Measurements from ENCODE around the gene THADA. TPM values are rescaled to one million over a fixed set of nuclear protein-coding genes. Genes with fewer than 3 reads are reported as not detected.

THADA gene
- total and polyA plus RNA-seq, 2 donors (not counting 3 experiments of a cell fraction or from before 2014, with no cell fraction given): 22.6 to 25.3 TPM

GRCh38 chr2:43265001-43265400 lies 330.8 kb downstream of the THADA start:
- Histone ChIP-seq H3K4me1 (ENCODE audit: control insufficient read depth, extremely low read depth, insufficient read depth, low read length) (peaks cover 15% of the 10 kb centered on the region), H2AFZ (ENCODE audit: low read depth, low read length) (no peak overlapping the region), H4K20me1 (replicated peaks; ENCODE audit: control insufficient read depth, extremely low read depth, insufficient read depth, low read length) (no peaks in the 10 kb centered on the region), H3K27ac (ENCODE audit: insufficient read depth, low read depth, low read length) (no peak overlapping the region), H3K9me3 (replicated peaks; ENCODE audit: control insufficient read depth, insufficient read depth, low read length) (no peaks in the 10 kb centered on the region), H3K4me3 (replicated peaks in 1 of 3; ENCODE audit: insufficient read depth in 1 of 3, low read depth in 1 of 3, low read length in 3 of 3) (no peak overlapping the region), H3K27me3 (ENCODE audit: control insufficient read depth in 2 of 2, insufficient read depth in 2 of 2, low read length in 2 of 2) (no peaks in the 10 kb centered on the region), H3K4me2 (ENCODE audit: insufficient read depth, low read length) (no peak overlapping the region), H3K36me3 (ENCODE audit: control insufficient read depth in 2 of 2, extremely low read depth in 1 of 2, insufficient read depth in 2 of 2, low read length in 2 of 2) (no peaks in the 10 kb centered on the region), H3K9ac (replicated peaks; ENCODE audit: extremely low read depth, insufficient read depth, low read length) (no peak overlapping the region), H3K9me1 (replicated peaks; ENCODE audit: control insufficient read depth, extremely low read depth, insufficient read depth, low read length) (no peaks in the 10 kb centered on the region), H3K79me2 (ENCODE audit: control insufficient read depth, insufficient read depth, low read length) (no peaks in the 10 kb centered on the region)
- no peak for DNase-seq (ENCODE audit: low read depth, low spot score)
- no peak for FAIRE-seq
- no peak for TF ChIP-seq POLR2AphosphoS5 (IDR thresholded peaks at IDR 0.05; ENCODE audit: insufficient read depth, low read depth, low read length)
- TF ChIP-seq MAX (IDR thresholded peaks at IDR 0.05; ENCODE audit: insufficient read depth, insufficient read length): no peak
- no peak for TF ChIP-seq JUN (IDR thresholded peaks at IDR 0.05; ENCODE audit: borderline replicate concordance, insufficient read depth, insufficient read length, low read depth)
- TF ChIP-seq FOS (IDR thresholded peaks at IDR 0.05; ENCODE audit: borderline replicate concordance, insufficient read depth, low read length): no peak
- no peak for TF ChIP-seq GATA2 (IDR thresholded peaks at IDR 0.05; ENCODE audit: insufficient read depth, insufficient read length, low read depth, low read length)
- TF ChIP-seq POLR2A (IDR thresholded peaks at IDR 0.05; ENCODE audit: low read depth, low read length): no peak
- TF ChIP-seq EZH2 (IDR thresholded peaks at IDR 0.05; ENCODE audit: borderline replicate concordance, low read depth, low read length, severe bottlenecking): no peak
- no peak for TF ChIP-seq MYC (IDR thresholded peaks at IDR 0.05; ENCODE audit: low read depth, low read length)
- TF ChIP-seq CTCF (IDR thresholded peaks at IDR 0.05; ENCODE audit: extremely low read depth in 1 of 2, insufficient read depth in 1 of 2, low read depth in 1 of 2, low read length in 2 of 2): no peak
- POLR2A ChIA-PET: no interaction called here
- CTCF ChIA-PET: interaction anchor here (1.2 to 1.3 kb wide), 3 partner anchors 12 to 162 kb away, joined by 3 to 4 read pairs (median 4); no protein-coding TSS in a partner anchor
- no TSS peak for BruUV-seq (replicated peaks)
- dilution Hi-C loops (cut with MboI; ENCODE audit: extremely low pct_ligation_motif_present, low sequenced_read_pairs) (no loop called here), intact Hi-C loops (cut with micrococcal nuclease) (loop anchor here (10.0 kb wide), 1 partner anchor 220 kb away; no protein-coding TSS in a partner anchor)

Measured in endothelial cell of umbilical vein (primary cell).